ENCODE measurements around the gene ZFP62. TPM values are rescaled to one million over a fixed set of nuclear protein-coding genes. Genes with fewer than 3 reads are reported as not detected.
A peak's percentile ranks its signal among the peaks of the same experiment; 100 is the strongest.
"Not testable (repeated sequence)": the region's sequence is repeated elsewhere in the genome, so short reads cannot be mapped to it uniquely, and the experiment has no call there.

ZFP62 gene
- total and polyA plus RNA-seq, 2 donors: 41.1 to 48.6 TPM

DNA sequence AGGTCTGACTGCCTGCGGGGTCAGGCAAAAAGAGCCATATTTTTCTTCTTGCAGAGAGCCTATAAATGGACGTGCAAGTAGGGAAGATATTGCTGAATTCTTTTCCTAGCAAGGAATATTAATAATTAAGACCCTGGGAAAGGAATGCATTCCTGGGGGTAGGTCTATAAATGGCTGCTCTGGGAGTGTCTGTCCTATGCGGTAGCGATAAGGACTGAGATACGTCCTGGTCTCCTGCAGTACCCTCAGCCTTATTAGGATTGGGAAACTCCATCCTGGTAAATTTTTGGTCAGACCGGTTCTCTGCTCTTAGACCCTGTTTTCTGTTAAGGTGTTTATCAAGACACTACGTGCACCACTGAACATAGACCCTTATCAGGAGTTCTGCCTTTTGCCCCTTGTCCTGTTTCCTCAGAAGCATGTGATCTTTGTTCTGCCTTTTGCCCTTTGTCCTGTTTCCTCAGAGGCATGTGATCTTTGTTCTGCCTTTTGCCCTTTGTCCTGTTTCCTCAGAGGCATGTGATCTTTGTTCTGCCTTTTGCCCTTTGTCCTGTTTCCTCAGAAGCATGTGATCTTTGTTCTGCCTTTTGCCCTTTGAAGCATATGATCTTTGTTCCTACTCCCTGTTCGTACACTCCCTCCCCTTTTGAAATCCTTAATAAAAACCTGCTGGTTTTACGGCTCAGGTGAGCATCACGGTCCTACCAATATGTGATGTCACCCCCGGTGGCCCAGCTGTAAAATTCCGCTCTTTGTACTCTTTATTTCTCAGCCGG, 32.1 kb downstream of the ZFP62 start:
- peaks cover 21 to 45% of the 10 kb centered on the region in 2 donors for H3K4me1 ChIP-seq (ENCODE audit: control insufficient read depth in 2 of 2, insufficient read depth in 2 of 2, low read length in 2 of 2)
- DNase-seq (ENCODE audit: low read depth in 6 of 9, low spot score in 9 of 9); H3K36me3 ChIP-seq (ENCODE audit: control insufficient read depth in 2 of 2, insufficient read depth in 2 of 2, low read length in 1 of 2); H3K27me3 ChIP-seq (ENCODE audit: control insufficient read depth in 2 of 2, insufficient read depth in 1 of 2, low read length in 1 of 2); H3K4me3 ChIP-seq (ENCODE audit: low read length in 2 of 2): not testable (repeated sequence)
- peak overlapping the region in 1 of 2 donors; percentile 43 for H3K27ac ChIP-seq (ENCODE audit: low read depth in 1 of 2, low read length in 1 of 2)
- peaks cover 0 to 26% of the 10 kb centered on the region in 2 donors for H3K9me3 ChIP-seq (ENCODE audit: control insufficient read depth in 2 of 2, insufficient read depth in 1 of 2, low read length in 1 of 2)
- WGBS: 91% methylated on average over 13 of the region's 13 CpGs

DNA sequence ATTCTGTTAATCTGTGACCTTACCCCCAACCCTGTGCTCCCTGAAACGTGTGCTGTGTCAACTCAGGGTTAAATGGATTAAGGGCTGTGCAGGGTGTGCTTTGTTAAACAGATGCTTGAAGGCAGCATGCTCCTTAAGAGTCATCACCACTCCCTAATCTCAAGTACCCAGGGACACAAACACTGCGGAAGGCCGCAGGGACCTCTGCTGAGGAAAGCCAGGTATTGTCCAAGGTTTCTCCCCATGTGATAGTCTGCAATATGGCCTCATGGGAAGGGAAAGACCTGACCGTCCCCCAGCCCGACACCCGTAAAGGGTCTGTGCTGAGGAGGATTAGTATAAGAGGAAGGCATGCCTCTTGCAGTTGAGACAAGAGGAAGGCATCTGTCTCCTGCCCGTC, 33.7 kb downstream of the ZFP62 start:
- not testable (repeated sequence) for DNase-seq (ENCODE audit: low read depth in 6 of 9, low spot score in 9 of 9); H3K36me3 ChIP-seq (ENCODE audit: control insufficient read depth in 2 of 2, insufficient read depth in 2 of 2, low read length in 1 of 2); H3K4me3 ChIP-seq (ENCODE audit: low read length in 2 of 2); H3K27me3 ChIP-seq (ENCODE audit: control insufficient read depth in 2 of 2, insufficient read depth in 1 of 2, low read length in 1 of 2); H3K27ac ChIP-seq (ENCODE audit: low read depth in 1 of 2, low read length in 1 of 2)
- WGBS: 97% methylated on average over 7 of the region's 7 CpGs
- Histone ChIP-seq H3K4me1 (ENCODE audit: control insufficient read depth in 2 of 2, insufficient read depth in 2 of 2, low read length in 2 of 2) (peaks cover 16 to 42% of the 10 kb centered on the region in 2 donors), H3K9me3 (ENCODE audit: control insufficient read depth in 2 of 2, insufficient read depth in 1 of 2, low read length in 1 of 2) (peaks cover 0 to 26% of the 10 kb centered on the region in 2 donors)

DNA sequence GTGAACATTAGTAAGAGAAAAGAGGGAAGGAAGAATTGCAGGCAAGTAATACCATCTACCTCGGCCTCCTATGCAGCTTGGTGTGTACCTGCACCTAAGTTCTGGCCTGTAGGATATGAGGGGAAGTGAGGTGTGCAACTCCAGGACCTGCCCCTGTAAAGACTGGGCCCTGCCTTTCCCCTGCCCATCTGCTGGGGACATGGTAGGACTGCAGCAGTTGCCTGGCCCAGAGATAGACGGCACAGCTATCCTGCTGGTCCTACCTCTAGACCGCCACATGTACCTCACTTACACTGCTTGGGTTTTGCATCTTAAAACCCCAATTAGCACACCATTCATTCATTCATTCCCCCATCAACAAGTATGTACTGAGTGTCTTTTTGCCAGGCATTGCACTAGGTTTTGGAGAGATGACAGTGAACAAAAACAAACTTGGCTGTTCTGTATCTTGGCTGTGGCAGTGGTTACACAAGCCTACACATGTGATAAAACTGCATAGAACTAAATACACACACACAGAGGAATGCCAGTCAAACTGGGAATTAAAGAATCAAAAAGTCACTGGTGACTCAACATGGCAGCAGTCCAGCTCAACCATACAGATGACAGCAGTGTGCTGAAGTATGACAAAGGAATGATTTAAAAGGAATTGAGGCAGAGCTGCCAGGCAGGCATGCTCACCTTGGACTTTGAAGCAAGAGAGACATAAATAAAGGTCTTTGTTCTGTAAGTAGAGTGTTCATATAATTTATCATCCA, 35.1 kb downstream of the ZFP62 start:
- Histone ChIP-seq H3K4me3 (ENCODE audit: low read length in 2 of 2) (no peak overlapping the region), H3K4me1 (ENCODE audit: control insufficient read depth in 2 of 2, insufficient read depth in 2 of 2, low read length in 2 of 2) (peaks cover 11 to 33% of the 10 kb centered on the region in 2 donors), H3K27ac (ENCODE audit: low read depth in 1 of 2, low read length in 1 of 2) (peak overlapping the region in 1 of 2 donors; percentile 3), H3K27me3 (ENCODE audit: control insufficient read depth in 2 of 2, insufficient read depth in 1 of 2, low read length in 1 of 2) (no peaks in the 10 kb centered on the region), H3K9me3 (ENCODE audit: control insufficient read depth in 2 of 2, insufficient read depth in 1 of 2, low read length in 1 of 2) (peaks cover 0 to 26% of the 10 kb centered on the region in 2 donors), H3K36me3 (ENCODE audit: control insufficient read depth in 2 of 2, insufficient read depth in 2 of 2, low read length in 1 of 2) (peaks cover 4 to 8% of the 10 kb centered on the region in 2 donors)
- 98% methylated on average over 3 of the region's 3 CpGs for WGBS
- DNase-seq (ENCODE audit: low read depth in 6 of 9, low spot score in 9 of 9): no peak

DNA sequence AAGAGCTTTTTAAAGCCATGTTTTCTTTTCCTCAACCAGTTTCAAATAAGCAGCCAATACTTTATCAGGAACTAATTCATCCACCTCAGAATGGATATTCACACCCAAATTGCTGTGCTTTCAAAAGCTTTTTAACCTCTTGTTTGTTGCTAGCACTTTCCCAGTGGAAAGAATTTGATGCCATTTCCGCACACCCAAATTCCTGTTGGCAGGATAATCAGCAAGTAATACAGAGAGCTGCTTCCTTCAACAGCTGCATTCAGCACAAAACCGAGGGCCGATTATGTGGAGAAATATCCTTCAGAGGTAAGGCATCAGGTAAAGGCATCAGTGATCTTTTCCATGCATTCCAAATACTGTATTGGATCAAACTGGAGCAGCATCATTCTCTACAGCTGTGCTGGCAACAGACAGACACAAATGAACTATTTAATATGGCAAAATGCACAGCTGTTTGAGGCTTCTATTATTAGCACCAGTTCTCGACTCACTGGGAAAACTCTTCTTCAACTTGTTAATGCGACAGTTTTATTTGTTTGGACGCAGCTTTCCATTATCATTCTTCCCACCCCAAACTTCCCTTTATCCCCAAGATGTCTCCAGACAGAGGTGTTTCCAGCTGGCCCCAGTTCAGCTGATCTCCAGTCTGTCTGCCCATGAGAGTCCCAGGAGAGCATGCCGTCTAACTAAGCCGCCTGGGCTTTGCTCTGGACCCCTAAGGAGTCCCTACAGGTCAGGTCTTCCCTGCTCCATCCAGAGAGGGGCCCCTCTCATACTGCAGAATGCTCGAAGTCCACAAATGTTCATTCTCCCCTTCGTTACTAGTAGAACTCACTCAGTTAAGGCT, 36.2 kb downstream of the ZFP62 start:
- no peak for DNase-seq (ENCODE audit: low read depth in 6 of 9, low spot score in 9 of 9)
- H3K27ac ChIP-seq (ENCODE audit: low read depth in 1 of 2, low read length in 1 of 2): no peak overlapping the region
- peaks cover 0 to 19% of the 10 kb centered on the region in 2 donors for H3K9me3 ChIP-seq (ENCODE audit: control insufficient read depth in 2 of 2, insufficient read depth in 1 of 2, low read length in 1 of 2)
- no peaks in the 10 kb centered on the region for H3K27me3 ChIP-seq (ENCODE audit: control insufficient read depth in 2 of 2, insufficient read depth in 1 of 2, low read length in 1 of 2)
- peaks cover 5 to 23% of the 10 kb centered on the region in 2 donors for H3K4me1 ChIP-seq (ENCODE audit: control insufficient read depth in 2 of 2, insufficient read depth in 2 of 2, low read length in 2 of 2)
- WGBS: 91% methylated on average over 10 of the region's 10 CpGs
- H3K36me3 ChIP-seq (ENCODE audit: control insufficient read depth in 2 of 2, insufficient read depth in 2 of 2, low read length in 1 of 2): peaks cover 2 to 4% of the 10 kb centered on the region in 2 donors
- H3K4me3 ChIP-seq (ENCODE audit: low read length in 2 of 2): no peak overlapping the region

DNA sequence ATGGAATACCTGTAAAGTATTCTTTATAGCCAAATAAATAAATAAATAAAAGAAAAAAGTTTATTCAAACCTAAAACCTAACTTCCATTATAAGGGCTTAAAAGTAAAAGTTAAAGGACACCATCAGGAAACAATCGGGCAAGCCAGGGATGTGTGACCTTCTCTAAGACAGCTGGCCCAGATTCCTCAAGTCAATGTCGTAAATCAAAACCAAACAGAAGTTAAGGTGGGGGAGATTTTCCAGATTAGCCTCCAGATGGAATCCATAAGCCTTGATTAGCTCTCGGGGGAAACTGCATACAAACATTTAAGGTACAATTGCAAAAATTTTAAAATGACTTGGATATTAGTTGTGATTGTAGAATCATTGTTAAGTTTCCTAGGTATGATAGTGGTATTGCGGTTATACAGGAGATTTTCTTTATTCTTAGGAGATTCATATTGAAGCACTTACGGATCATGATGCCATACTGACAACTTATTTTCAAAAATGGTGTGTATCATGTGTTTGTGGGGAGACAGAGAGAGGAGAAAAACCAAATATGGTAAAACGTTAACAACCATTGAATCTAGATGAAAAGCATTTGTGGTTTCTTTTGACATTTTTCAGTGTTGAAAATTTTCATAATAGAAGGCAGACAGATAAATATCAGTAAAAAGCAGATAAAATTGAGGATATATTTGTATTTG, 37.0 kb downstream of the ZFP62 start:
- WGBS: 57% methylated on average over 6 of the region's 6 CpGs
- peak in 1 of 9 donors; percentile 51 for DNase-seq (ENCODE audit: low read depth in 6 of 9, low spot score in 9 of 9)
- peaks cover 4 to 20% of the 10 kb centered on the region in 2 donors for H3K4me1 ChIP-seq (ENCODE audit: control insufficient read depth in 2 of 2, insufficient read depth in 2 of 2, low read length in 2 of 2)
- peaks cover 0 to 11% of the 10 kb centered on the region in 2 donors for H3K9me3 ChIP-seq (ENCODE audit: control insufficient read depth in 2 of 2, insufficient read depth in 1 of 2, low read length in 1 of 2)
- peak overlapping the region in 1 of 2 donors; percentile 33 for H3K27ac ChIP-seq (ENCODE audit: low read depth in 1 of 2, low read length in 1 of 2)
- H3K4me3 ChIP-seq (ENCODE audit: low read length in 2 of 2): no peak overlapping the region
- H3K36me3 ChIP-seq (ENCODE audit: control insufficient read depth in 2 of 2, insufficient read depth in 2 of 2, low read length in 1 of 2): no peaks in the 10 kb centered on the region
- H3K27me3 ChIP-seq (ENCODE audit: control insufficient read depth in 2 of 2, insufficient read depth in 1 of 2, low read length in 1 of 2): no peaks in the 10 kb centered on the region

DNA sequence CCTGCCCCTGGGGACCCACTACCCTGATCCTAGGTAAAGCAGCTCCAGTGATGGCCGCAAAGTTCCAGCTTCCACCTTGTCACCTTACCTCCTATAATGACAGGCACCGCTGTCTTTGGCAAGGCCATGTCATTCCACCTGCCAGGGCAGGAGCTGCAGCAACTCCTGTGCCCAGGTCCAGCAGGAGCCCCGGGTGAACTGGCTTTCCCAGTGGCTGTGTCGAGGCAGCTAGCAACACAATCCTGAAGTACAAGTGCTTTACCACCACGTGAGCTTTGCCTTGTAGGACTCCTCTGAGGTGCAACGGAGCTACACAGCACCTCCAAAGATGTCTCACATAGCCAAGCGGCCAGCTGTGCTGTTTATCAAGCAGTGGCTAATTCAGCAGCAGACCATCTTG, 37.7 kb downstream of the ZFP62 start:
- Histone ChIP-seq H3K27ac (ENCODE audit: low read depth in 1 of 2, low read length in 1 of 2) (no peak overlapping the region), H3K36me3 (ENCODE audit: control insufficient read depth in 2 of 2, insufficient read depth in 2 of 2, low read length in 1 of 2) (no peaks in the 10 kb centered on the region), H3K4me1 (ENCODE audit: control insufficient read depth in 2 of 2, insufficient read depth in 2 of 2, low read length in 2 of 2) (peaks cover 4 to 20% of the 10 kb centered on the region in 2 donors)

DNA sequence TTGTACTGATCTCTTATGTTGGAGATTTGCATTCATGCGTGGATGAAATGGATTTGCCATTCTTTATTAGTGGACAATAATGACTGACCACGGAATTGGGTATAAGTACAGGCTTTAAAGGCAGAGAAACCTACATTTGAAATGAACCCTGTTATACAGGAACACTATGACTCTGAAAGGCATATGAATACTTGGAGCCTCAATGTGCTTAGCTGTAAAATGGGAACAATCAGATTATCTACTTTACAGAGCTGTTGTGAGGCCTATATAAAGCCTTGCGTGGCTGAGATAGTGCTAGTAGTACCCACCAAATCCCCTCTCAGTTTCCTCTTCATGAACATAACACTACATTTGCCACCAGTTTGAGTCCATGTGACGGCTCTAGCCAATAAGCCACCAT, 39.5 kb downstream of the ZFP62 start:
- H3K27ac ChIP-seq (ENCODE audit: low read depth in 1 of 2, low read length in 1 of 2): peak overlapping the region in 1 of 2 donors; percentile 49
- H3K4me3 ChIP-seq (ENCODE audit: low read length in 2 of 2): no peak overlapping the region
- H3K36me3 ChIP-seq (ENCODE audit: control insufficient read depth in 2 of 2, insufficient read depth in 2 of 2, low read length in 1 of 2): no peaks in the 10 kb centered on the region
- DNase-seq (ENCODE audit: low read depth in 6 of 9, low spot score in 9 of 9): no peak
- peaks cover 11 to 36% of the 10 kb centered on the region in 2 donors for H3K4me1 ChIP-seq (ENCODE audit: control insufficient read depth in 2 of 2, insufficient read depth in 2 of 2, low read length in 2 of 2)
- 97% methylated on average over 4 of the region's 4 CpGs for WGBS
- no peaks in the 10 kb centered on the region for H3K27me3 ChIP-seq (ENCODE audit: control insufficient read depth in 2 of 2, insufficient read depth in 1 of 2, low read length in 1 of 2)
- peaks cover 0 to 5% of the 10 kb centered on the region in 2 donors for H3K9me3 ChIP-seq (ENCODE audit: control insufficient read depth in 2 of 2, insufficient read depth in 1 of 2, low read length in 1 of 2)

More for the DNA sequence above, 37.7 kb downstream of the ZFP62 start:
- H3K27me3 ChIP-seq (ENCODE audit: control insufficient read depth in 2 of 2, insufficient read depth in 1 of 2, low read length in 1 of 2): no peaks in the 10 kb centered on the region
- DNase-seq (ENCODE audit: low read depth in 6 of 9, low spot score in 9 of 9): no peak
- 98% methylated on average over 7 of the region's 7 CpGs for WGBS
- H3K4me3 ChIP-seq (ENCODE audit: low read length in 2 of 2): no peak overlapping the region
- H3K9me3 ChIP-seq (ENCODE audit: control insufficient read depth in 2 of 2, insufficient read depth in 1 of 2, low read length in 1 of 2): peaks cover 0 to 9% of the 10 kb centered on the region in 2 donors

DNA sequence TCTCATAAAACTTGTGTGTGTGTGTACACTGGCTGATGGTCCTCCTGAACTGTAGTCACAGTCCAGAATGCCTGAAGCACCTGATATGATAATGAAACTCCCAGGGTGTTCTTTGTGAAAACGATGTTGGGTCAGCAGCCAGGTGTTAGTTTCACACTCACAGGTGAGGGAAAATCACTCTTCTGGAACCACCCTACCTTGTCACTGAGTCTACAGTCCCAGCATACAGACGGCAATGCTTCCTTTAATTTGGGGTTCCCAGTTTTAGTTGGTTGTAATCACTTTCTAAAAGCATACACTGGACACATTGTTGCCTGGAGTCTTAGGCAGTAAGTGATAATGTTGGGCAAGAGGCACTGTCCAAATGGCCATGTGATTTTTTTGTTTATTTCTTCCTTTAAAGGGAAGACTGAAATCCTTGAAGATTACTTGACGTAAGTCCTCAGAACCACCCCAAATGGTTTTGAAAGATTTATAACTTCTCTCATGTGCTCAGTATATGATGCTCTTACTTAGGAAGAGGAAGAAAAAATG, 40.2 kb downstream of the ZFP62 start:
- H3K4me3 ChIP-seq (ENCODE audit: low read length in 2 of 2): no peak overlapping the region
- H3K36me3 ChIP-seq (ENCODE audit: control insufficient read depth in 2 of 2, insufficient read depth in 2 of 2, low read length in 1 of 2): no peaks in the 10 kb centered on the region
- H3K27me3 ChIP-seq (ENCODE audit: control insufficient read depth in 2 of 2, insufficient read depth in 1 of 2, low read length in 1 of 2): no peaks in the 10 kb centered on the region
- peak overlapping the region in 1 of 2 donors; percentile 46 for H3K27ac ChIP-seq (ENCODE audit: low read depth in 1 of 2, low read length in 1 of 2)
- peaks cover 15 to 43% of the 10 kb centered on the region in 2 donors for H3K4me1 ChIP-seq (ENCODE audit: control insufficient read depth in 2 of 2, insufficient read depth in 2 of 2, low read length in 2 of 2)
- peaks cover 0 to 5% of the 10 kb centered on the region in 2 donors for H3K9me3 ChIP-seq (ENCODE audit: control insufficient read depth in 2 of 2, insufficient read depth in 1 of 2, low read length in 1 of 2)
- no peak for DNase-seq (ENCODE audit: low read depth in 6 of 9, low spot score in 9 of 9)
- WGBS: 87% methylated on average over 3 of the region's 3 CpGs

Measured in thymus (tissue), 11 donors.